ENCODE results near the gene LRIG3. TPM values are rescaled to one million over a fixed set of nuclear protein-coding genes. Genes with fewer than 3 reads are reported as not detected.

LRIG3 gene
- total and polyA plus RNA-seq, 2 of the 8 experiments (the other 6 are each of a cell fraction or from before 2014, with no cell fraction given), result 6.5 to 9.1 TPM

GRCh38 chr12:58860056-58860787, 60.1 kb downstream of the LRIG3 start (continued):
- no peak for TF ChIP-seq ASH2L (IDR thresholded peaks at IDR 0.05; ENCODE audit: low read length)
- no peak for TF ChIP-seq BCL11A (IDR thresholded peaks at IDR 0.05; ENCODE audit: low read depth in 2 of 2, low read length in 2 of 2)
- TF ChIP-seq RXRA (IDR thresholded peaks at IDR 0.05; ENCODE audit: insufficient read depth, low read depth, low read length), result no peak
